Measurements from ENCODE around the gene DOCK11. TPM values are rescaled to one million over a fixed set of nuclear protein-coding genes. Genes with fewer than 3 reads are reported as not detected.
A peak's percentile ranks its signal among the peaks of the same experiment; 100 is the strongest.

DOCK11 gene
- polyA plus RNA-seq, 1 of the 3 experiments (the other 2 are of a cell fraction): 34.8 TPM

DNA sequence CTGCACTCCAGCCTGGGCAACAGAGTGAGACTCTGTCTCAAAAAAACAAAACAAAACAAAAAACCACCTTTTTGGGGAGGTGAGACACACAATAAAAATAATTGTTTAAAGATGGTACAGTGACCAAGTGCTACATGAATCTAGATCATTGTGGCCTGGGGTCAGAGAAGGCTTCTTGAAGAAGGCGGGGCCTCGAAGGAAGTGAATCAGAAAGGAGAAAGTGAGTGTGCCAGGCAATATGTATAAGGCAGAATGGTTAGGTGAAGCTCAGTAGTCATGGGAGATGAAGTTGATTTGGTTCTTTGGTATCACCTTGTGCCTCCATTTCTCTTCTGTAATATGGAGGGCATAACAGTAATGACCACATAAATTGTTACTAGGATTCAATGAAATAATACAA lies 58.9 kb downstream of the DOCK11 start:
- Histone ChIP-seq H3K36me3 (replicated peaks in 1 of 2; ENCODE audit: control insufficient read depth in 1 of 2, insufficient read depth in 2 of 2, low read length in 1 of 2) (no peaks in the 10 kb centered on the region), H3K4me2 (no peak overlapping the region), H3K4me3 (ENCODE audit: low read depth in 2 of 2, low read length in 1 of 2) (no peak overlapping the region), H4K20me1 (ENCODE audit: insufficient read depth) (no peaks in the 10 kb centered on the region), H3K4me1 (ENCODE audit: control insufficient read depth in 1 of 2, insufficient read depth in 2 of 2, low read depth in 1 of 2, low read length in 1 of 2) (0 out of 4 replicates have a peak, but pooled peaks cover 0 to 4% of the 10 kb centered on the region in 2 experiments), H3K27ac (ENCODE audit: low read depth in 2 of 2, low read length in 1 of 2) (no peak overlapping the region; a peak in 1 of 4 replicates), H3K9ac (no peak overlapping the region), H3F3A (replicated peaks; ENCODE audit: insufficient read depth) (peaks cover 17% of the 10 kb centered on the region), H3K9me2 (no peaks in the 10 kb centered on the region), H2AFZ (ENCODE audit: low read depth) (no peak overlapping the region), H3K9me3 (no peaks in the 10 kb centered on the region), H3K27me3 (ENCODE audit: insufficient read depth) (no peaks in the 10 kb centered on the region), H3K79me2 (ENCODE audit: insufficient read depth) (no peaks in the 10 kb centered on the region)
- no peak for TF ChIP-seq ELF1 (IDR thresholded peaks at IDR 0.05)
- no peak for TF ChIP-seq NFIC (IDR thresholded peaks at IDR 0.05; ENCODE audit: borderline replicate concordance)
- TF ChIP-seq SMC3 (IDR thresholded peaks at IDR 0.05; ENCODE audit: low read depth, low read length): no peak
- no peak for TF ChIP-seq FOSL2 (IDR thresholded peaks at IDR 0.05; ENCODE audit: borderline replicate concordance, low read depth)
- no peak for TF ChIP-seq JUND (IDR thresholded peaks at IDR 0.05)
- no peak for TF ChIP-seq GABPA (IDR thresholded peaks at IDR 0.05; ENCODE audit: low read depth)
- no peak for TF ChIP-seq RCOR1 (IDR thresholded peaks at IDR 0.05; ENCODE audit: low read length)
- no peak for TF ChIP-seq GATA2 (CRISPR knock-in tag; IDR thresholded peaks at IDR 0.05)
- TF ChIP-seq, protein P1, sequence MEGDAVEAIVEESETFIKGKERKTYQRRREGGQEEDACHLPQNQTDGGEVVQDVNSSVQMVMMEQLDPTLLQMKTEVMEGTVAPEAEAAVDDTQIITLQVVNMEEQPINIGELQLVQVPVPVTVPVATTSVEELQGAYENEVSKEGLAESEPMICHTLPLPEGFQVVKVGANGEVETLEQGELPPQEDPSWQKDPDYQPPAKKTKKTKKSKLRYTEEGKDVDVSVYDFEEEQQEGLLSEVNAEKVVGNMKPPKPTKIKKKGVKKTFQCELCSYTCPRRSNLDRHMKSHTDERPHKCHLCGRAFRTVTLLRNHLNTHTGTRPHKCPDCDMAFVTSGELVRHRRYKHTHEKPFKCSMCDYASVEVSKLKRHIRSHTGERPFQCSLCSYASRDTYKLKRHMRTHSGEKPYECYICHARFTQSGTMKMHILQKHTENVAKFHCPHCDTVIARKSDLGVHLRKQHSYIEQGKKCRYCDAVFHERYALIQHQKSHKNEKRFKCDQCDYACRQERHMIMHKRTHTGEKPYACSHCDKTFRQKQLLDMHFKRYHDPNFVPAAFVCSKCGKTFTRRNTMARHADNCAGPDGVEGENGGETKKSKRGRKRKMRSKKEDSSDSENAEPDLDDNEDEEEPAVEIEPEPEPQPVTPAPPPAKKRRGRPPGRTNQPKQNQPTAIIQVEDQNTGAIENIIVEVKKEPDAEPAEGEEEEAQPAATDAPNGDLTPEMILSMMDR (IDR thresholded peaks at IDR 0.05): no peak
- TF ChIP-seq IRF3 (IDR thresholded peaks at IDR 0.05; ENCODE audit: low read depth, low read length): no peak
- no peak for TF ChIP-seq MXI1 (IDR thresholded peaks at IDR 0.05; ENCODE audit: low read depth, low read length)
- no peak for TF ChIP-seq PBX3 (IDR thresholded peaks at IDR 0.05)
- DNase-seq: no peak
- POLR2A ChIA-PET: no interaction called here
- 54% methylated on average over 2 of the region's 2 CpGs for WGBS (ENCODE audit: low lambda C conversion rate)
- CTCF ChIA-PET: no interaction called here

DNA sequence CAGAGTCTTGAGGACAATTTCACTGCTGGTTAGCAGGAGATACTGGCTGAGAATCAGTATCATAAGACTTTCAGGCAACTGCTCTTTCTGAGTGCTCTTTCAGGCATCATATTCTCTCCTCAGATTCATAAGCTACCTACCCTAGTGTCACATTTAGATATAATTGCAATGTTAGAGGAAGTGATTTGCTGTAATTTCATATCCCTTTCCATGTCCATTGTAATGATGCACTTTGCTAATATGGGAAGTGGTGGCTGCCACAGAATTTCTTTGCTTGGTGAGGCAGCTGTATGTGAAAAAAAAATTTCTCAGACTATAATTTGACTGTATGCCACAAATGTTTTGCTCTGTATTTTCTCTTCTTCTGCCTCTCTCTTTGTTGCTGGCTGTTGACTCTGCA lies 63.3 kb downstream of the DOCK11 start:
- Histone ChIP-seq H3K4me2 (no peak overlapping the region), H3K27me3 (ENCODE audit: insufficient read depth) (0 out of 2 replicates have a peak, but pooled peaks cover 2% of the 10 kb centered on the region), H3K9ac (no peak overlapping the region), H3K4me3 (ENCODE audit: low read depth in 2 of 2, low read length in 1 of 2) (no peak overlapping the region), H3K9me2 (no peaks in the 10 kb centered on the region), H4K20me1 (ENCODE audit: insufficient read depth) (no peaks in the 10 kb centered on the region), H3F3A (replicated peaks; ENCODE audit: insufficient read depth) (peaks cover 6% of the 10 kb centered on the region), H3K36me3 (replicated peaks in 1 of 2; ENCODE audit: control insufficient read depth in 1 of 2, insufficient read depth in 2 of 2, low read length in 1 of 2) (no peaks in the 10 kb centered on the region), H3K9me3 (no peaks in the 10 kb centered on the region), H3K27ac (ENCODE audit: low read depth in 2 of 2, low read length in 1 of 2) (peak overlapping the region in 1 of 2 experiments; percentile 25; a peak in 1 of 4 replicates), H2AFZ (ENCODE audit: low read depth) (no peak overlapping the region), H3K4me1 (ENCODE audit: control insufficient read depth in 1 of 2, insufficient read depth in 2 of 2, low read depth in 1 of 2, low read length in 1 of 2) (no peaks in the 10 kb centered on the region), H3K79me2 (ENCODE audit: insufficient read depth) (no peaks in the 10 kb centered on the region)
- CTCF ChIA-PET: no interaction called here
- POLR2A ChIA-PET: no interaction called here
- DNase-seq: no peak
- TF ChIP-seq RXRA (IDR thresholded peaks at IDR 0.05; ENCODE audit: borderline replicate concordance, low read depth) (no peak), SIN3A (IDR thresholded peaks at IDR 0.05; ENCODE audit: borderline replicate concordance, low read depth, low read length) (no peak), EZH2phosphoT487 (IDR thresholded peaks at IDR 0.05; ENCODE audit: borderline replicate concordance, low read depth) (no peak), USF2 (IDR thresholded peaks at IDR 0.05; ENCODE audit: borderline replicate concordance, low read depth, low read length) (no peak), ZBTB33 (IDR thresholded peaks at IDR 0.05; ENCODE audit: borderline replicate concordance, low read depth) (no peak), EP300 (IDR thresholded peaks at IDR 0.05; ENCODE audit: borderline replicate concordance in 1 of 2, low read depth in 1 of 2, low read length in 1 of 2) (no peak)
- TF ChIP-seq, protein P1 (IDR thresholded peaks at IDR 0.05): no peak
